Measurements from ENCODE around the gene TOMM20L. TPM values are rescaled to one million over a fixed set of nuclear protein-coding genes. Genes with fewer than 3 reads are reported as not detected.

Gene TOMM20L
- total and polyA plus RNA-seq, 2 donors from 2014 or later, result not detected

- intact Hi-C loops (cut with DNase I), result no loop called here
- no peak for TF ChIP-seq CTCF (IDR thresholded peaks at IDR 0.05; ENCODE audit: borderline replicate concordance, extremely low read depth, insufficient read depth)
- Histone ChIP-seq H3K9ac (ENCODE audit: low read length in 3 of 3) (peak within 1 kb of the TSS; percentile 74 to 94 (median 87)), H3K27me3 (ENCODE audit: control insufficient read depth, insufficient read depth, low read length) (no peaks in the 10 kb centered on the region), H3K36me3 (ENCODE audit: control insufficient read depth in 2 of 3, insufficient read depth in 3 of 3, low read length in 3 of 3) (peaks cover 0 to 2% (median 0%) of the 10 kb centered on the region in 3 donors), H3K4me1 (ENCODE audit: control insufficient read depth in 2 of 3, insufficient read depth in 2 of 3, low read depth in 1 of 3, low read length in 3 of 3) (peaks cover 0 to 3% (median 3%) of the 10 kb centered on the region in 3 donors), H3K9me3 (ENCODE audit: control insufficient read depth in 2 of 3, insufficient read depth in 1 of 3, low read length in 3 of 3) (no peaks in the 10 kb centered on the region), H3K4me3 (ENCODE audit: low read length in 3 of 3) (peak within 1 kb of the TSS; percentile 98 to 99 (median 99)), H3K27ac (ENCODE audit: low read depth in 2 of 2, low read length in 2 of 2) (peak within 1 kb of the TSS; percentile 96 to 97)
- FAIRE-seq (no peak), DNase-seq (peak; percentile 97 to 99 (median 99))
These were observed 31.8 kb downstream of the TOMM20L start, which contains the start of the genes KIAA0586 and TIMM9 for GRCh38 chr14:58427281-58428117. Gene KIAA0586 (plus strand): TSS chr14:58427719. CDS start chr14:58428265, 546 bp downstream. Gene TIMM9 (minus strand): TSS chr14:58427531. CDS start chr14:58411945, 15,586 bp downstream.

GRCh38 chr14:58428118-58428683, 32.5 kb downstream of the TOMM20L start:
- Histone ChIP-seq H3K36me3 (ENCODE audit: control insufficient read depth in 2 of 3, insufficient read depth in 3 of 3, low read length in 3 of 3) (peaks cover 0 to 5% (median 2%) of the 10 kb centered on the region in 3 donors), H3K27ac (ENCODE audit: low read depth in 2 of 2, low read length in 2 of 2) (peak overlapping the region; percentile 75 to 80), H3K4me1 (ENCODE audit: control insufficient read depth in 2 of 3, insufficient read depth in 2 of 3, low read depth in 1 of 3, low read length in 3 of 3) (peaks cover 0 to 3% (median 3%) of the 10 kb centered on the region in 3 donors), H3K27me3 (ENCODE audit: control insufficient read depth, insufficient read depth, low read length) (no peaks in the 10 kb centered on the region), H3K4me3 (ENCODE audit: low read length in 3 of 3) (peak overlapping the region; percentile 98 to 99 (median 99)), H3K9me3 (ENCODE audit: control insufficient read depth in 2 of 3, insufficient read depth in 1 of 3, low read length in 3 of 3) (no peaks in the 10 kb centered on the region), H3K9ac (ENCODE audit: low read length in 3 of 3) (peak overlapping the region; percentile 4 to 94 (median 87))
- intact Hi-C loops (cut with DNase I), result no loop called here
- TF ChIP-seq CTCF (IDR thresholded peaks at IDR 0.05; ENCODE audit: borderline replicate concordance, extremely low read depth, insufficient read depth), result no peak
- peak in 3 of 5 donors; percentile 11 to 66 (median 62) for DNase-seq
- FAIRE-seq, result no peak

GRCh38 chr14:58430156-58430555, 34.4 kb downstream of the TOMM20L start:
- Histone ChIP-seq H3K9me3 (ENCODE audit: control insufficient read depth in 2 of 3, insufficient read depth in 1 of 3, low read length in 3 of 3) (no peaks in the 10 kb centered on the region), H3K9ac (ENCODE audit: low read length in 3 of 3) (no peak overlapping the region), H3K4me1 (ENCODE audit: control insufficient read depth in 2 of 3, insufficient read depth in 2 of 3, low read depth in 1 of 3, low read length in 3 of 3) (peaks cover 0 to 3% (median 3%) of the 10 kb centered on the region in 3 donors), H3K36me3 (ENCODE audit: control insufficient read depth in 2 of 3, insufficient read depth in 3 of 3, low read length in 3 of 3) (peaks cover 0 to 10% (median 2%) of the 10 kb centered on the region in 3 donors), H3K27ac (ENCODE audit: low read depth in 2 of 2, low read length in 2 of 2) (no peak overlapping the region), H3K27me3 (ENCODE audit: control insufficient read depth, insufficient read depth, low read length) (no peaks in the 10 kb centered on the region), H3K4me3 (ENCODE audit: low read length in 3 of 3) (no peak overlapping the region)
- intact Hi-C loops (cut with DNase I), result no loop called here
- TF ChIP-seq CTCF (IDR thresholded peaks at IDR 0.05; ENCODE audit: borderline replicate concordance, extremely low read depth, insufficient read depth), result no peak
- FAIRE-seq (no peak), DNase-seq (no peak)

All from kidney (tissue), 14 donors.